D721Med (cell line): ENCODE measurements around the gene LHX1.

Experiments used
- DNase-seq: peaks from one replicate; pipeline ENCODE4 v3.0.0; 2011; ENCODE audit warnings: low spot score; ENCODE audit not compliant: insufficient read length
- FAIRE-seq: peaks from 2 replicates; lab custom pipeline; 2011; peaks lifted over from hg19 to GRCh38; lab: Jason Lieb, UNC
- TF ChIP-seq, protein P1 (sequence below): IDR thresholded peaks from 2 replicates; pipeline ENCODE4 v1.5.1; 2012; ENCODE audit warnings: mild to moderate bottlenecking, control low read depth; ENCODE audit not compliant: insufficient read depth; ENCODE audit errors: missing control alignments

LHX1 gene

DNA sequence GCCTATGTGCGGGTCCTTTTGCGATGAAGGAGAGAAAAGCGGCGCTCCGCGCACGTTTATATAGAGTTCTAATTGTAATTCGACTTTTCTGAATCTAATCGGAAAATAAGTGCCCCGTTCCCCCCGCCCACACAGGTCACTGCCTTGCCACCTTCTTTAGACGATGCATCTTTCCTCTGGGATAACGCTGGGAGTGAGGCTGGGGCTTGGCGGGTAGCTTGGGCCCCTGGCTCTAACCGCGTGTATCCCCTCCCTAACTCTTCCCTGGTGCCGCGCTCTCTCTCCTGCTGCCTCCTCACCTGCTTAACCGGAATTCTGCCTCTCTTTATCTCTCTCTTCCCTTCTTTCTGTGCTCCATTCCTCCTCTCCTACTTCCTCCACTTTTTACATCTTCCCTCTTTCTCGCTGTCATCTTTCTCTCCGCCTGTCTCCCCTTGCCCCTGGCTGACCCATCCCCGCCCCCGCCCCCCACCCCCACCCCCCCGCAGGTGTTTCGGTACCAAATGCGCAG is 2.6 kb downstream of the LHX1 start:
- TF ChIP-seq, protein P1, sequence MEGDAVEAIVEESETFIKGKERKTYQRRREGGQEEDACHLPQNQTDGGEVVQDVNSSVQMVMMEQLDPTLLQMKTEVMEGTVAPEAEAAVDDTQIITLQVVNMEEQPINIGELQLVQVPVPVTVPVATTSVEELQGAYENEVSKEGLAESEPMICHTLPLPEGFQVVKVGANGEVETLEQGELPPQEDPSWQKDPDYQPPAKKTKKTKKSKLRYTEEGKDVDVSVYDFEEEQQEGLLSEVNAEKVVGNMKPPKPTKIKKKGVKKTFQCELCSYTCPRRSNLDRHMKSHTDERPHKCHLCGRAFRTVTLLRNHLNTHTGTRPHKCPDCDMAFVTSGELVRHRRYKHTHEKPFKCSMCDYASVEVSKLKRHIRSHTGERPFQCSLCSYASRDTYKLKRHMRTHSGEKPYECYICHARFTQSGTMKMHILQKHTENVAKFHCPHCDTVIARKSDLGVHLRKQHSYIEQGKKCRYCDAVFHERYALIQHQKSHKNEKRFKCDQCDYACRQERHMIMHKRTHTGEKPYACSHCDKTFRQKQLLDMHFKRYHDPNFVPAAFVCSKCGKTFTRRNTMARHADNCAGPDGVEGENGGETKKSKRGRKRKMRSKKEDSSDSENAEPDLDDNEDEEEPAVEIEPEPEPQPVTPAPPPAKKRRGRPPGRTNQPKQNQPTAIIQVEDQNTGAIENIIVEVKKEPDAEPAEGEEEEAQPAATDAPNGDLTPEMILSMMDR = no peak
- FAIRE-seq (no peak), DNase-seq (no peak)

DNA sequence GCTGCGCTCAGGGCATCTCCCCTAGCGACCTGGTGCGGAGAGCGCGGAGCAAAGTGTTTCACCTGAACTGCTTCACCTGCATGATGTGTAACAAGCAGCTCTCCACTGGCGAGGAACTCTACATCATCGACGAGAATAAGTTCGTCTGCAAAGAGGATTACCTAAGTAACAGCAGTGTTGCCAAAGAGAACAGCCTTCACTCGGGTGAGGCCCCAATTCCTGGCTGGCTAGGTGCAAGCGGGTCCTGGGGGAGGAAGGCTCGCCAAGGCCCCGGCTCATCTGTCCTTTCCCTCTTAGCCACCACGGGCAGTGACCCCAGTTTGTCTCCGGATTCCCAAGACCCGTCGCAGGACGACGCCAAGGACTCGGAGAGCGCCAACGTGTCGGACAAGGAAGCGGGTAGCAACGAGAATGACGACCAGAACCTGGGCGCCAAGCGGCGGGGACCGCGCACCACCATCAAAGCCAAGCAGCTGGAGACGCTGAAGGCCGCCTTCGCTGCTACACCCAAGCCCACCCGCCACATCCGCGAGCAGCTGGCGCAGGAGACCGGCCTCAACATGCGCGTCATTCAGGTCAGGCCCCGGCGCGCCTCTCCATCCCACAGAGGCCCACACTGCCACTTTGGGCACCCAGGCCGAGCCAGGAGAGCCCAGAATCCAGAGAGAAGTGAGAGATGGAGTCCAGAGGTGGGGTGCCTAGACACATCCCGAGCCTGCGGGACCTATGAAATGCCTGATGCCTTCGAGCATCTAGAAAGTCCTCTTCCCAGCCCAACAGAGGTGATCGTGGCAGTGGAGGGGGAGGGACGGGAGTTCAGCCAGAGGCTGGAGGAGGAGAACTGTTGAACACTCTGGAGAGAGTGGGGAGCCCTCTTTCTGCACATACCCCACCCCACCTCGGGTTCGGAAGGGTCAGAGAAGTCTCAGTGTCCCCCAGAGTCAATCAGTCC is 3.3 kb downstream of the LHX1 start:
- DNase-seq (no peak), FAIRE-seq (no peak)
- TF ChIP-seq, protein P1 = no peak

DNA sequence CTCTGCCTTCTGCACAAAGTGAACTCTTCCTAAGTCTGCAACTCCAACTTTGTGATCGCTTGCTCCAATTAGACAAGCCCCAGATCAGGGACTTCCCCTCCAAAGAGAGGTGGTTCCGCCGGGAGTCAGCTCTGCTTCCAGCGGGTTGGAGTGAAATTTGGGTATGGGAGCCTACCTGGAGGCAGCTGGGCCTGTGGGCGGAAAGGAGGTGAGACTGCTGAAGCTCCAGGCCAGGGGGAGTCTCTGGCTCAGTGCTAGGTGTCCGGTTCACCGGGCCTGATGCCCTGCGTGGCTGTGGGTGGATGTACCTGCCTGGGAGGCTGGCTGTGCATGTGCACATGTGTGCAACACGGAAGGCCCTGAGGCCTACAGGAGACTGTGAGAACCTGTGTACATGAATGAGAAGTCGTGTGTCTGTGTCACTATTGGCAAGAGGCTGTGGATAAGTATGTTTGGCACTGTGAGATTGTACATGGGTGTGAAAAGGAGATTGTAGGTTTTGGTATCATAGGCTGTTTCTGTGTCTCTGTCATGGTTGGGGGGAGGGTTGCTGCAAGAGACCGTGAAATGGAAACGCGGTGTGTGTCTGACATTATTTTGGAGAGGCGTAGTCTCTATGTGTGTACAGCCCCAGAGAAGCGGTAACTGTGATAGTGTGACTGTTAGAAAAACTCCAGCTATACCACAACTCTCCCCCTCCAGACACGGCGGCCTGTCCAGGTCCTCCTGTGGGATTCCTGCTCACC is 4.2 kb downstream of the LHX1 start:
- TF ChIP-seq, protein P1 = no peak
- no peak for FAIRE-seq
- no peak for DNase-seq

DNA sequence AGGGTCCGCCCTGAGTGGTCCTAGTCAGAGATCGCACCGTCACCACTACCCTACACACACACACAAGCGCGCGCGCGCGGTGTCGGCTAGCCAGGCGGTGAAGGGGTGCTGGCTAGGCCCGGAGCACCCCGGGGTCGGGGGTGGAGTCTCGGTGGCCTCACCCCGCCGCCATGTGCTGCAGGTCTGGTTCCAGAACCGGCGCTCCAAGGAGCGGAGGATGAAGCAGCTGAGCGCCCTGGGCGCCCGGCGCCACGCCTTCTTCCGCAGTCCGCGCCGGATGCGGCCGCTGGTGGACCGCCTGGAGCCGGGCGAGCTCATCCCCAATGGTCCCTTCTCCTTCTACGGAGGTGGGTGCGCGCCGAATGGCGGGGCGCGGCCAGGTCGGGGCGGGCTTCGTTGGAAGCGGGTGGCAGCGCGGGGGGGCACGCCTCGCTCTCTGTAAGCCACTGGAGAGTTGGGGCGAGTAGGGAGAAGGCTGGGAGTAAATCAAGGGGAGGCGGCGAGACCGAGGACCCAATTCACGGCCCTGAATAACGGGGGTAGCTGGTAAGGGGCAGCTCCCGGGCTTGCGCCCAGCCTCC is 4.8 kb downstream of the LHX1 start:
- TF ChIP-seq, protein P1 = no peak
- FAIRE-seq = no peak
- DNase-seq = no peak

DNA sequence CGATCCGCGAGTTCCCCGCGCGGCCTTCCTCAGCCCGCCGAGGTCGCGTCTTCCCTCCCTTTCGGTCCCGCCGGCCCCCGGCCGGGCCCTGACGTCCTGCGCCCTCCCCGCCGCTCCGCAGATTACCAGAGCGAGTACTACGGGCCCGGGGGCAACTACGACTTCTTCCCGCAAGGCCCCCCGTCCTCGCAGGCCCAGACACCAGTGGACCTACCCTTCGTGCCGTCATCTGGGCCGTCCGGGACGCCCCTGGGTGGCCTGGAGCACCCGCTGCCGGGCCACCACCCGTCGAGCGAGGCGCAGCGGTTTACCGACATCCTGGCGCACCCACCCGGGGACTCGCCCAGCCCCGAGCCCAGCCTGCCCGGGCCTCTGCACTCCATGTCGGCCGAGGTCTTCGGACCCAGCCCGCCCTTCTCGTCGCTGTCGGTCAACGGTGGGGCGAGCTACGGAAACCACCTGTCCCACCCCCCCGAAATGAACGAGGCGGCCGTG is 5.4 kb downstream of the LHX1 start:
- FAIRE-seq (no peak), DNase-seq (no peak)
- TF ChIP-seq, protein P1 = no peak

DNA sequence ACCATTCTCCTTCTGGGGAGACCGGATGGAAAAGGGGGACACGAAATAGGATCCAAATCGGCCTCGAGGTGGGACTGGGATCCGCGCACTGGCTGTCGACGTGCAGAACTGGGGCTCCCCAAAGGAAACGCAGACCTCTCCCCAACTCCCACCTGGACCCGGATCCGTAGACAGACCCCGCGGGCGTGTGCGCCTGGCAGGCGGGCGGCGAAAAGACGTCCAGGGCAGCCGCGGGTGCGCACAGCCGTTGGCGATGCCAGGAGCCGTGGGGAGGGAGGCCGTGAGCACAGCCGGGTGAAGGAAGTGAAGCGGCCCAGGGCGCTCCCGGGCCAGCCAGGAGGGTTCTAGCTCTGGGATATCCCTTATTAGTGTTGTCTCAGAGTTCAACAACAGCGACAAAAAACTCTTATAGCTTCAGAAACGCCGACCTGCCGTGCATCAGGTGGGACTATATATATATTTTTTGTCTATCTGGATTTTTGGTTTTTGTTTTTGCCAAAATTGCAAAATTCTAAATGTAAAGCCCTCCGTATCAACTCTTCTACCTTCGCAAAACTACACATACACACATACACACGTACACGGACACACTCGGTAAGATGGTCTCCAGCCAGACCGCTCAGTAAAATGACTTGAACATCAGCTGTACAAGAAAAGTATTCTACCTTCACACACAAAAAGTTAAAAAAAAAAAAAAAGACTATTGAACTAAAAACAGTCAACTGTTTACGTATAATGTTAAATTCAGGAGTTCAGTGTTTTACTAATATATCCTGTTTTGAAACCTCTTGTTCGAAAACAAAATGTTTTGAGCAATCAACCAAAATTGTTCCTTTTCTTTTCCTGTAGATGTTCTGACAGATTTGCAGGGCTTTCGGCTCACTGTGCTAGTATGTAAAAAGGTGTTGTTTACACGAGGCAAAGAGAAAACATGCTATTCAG is 6.2 kb downstream of the LHX1 start:
- no peak for FAIRE-seq
- TF ChIP-seq, protein P1 = no peak
- DNase-seq = no peak
